HS-5 (cell line): ENCODE data around the gene SLC66A1.

Experiments
- DNase-seq: peaks from one replicate; pipeline ENCODE4 v3.0.0-alpha.2; 2012; ENCODE audit warnings: low read depth

Gene SLC66A1

DNA sequence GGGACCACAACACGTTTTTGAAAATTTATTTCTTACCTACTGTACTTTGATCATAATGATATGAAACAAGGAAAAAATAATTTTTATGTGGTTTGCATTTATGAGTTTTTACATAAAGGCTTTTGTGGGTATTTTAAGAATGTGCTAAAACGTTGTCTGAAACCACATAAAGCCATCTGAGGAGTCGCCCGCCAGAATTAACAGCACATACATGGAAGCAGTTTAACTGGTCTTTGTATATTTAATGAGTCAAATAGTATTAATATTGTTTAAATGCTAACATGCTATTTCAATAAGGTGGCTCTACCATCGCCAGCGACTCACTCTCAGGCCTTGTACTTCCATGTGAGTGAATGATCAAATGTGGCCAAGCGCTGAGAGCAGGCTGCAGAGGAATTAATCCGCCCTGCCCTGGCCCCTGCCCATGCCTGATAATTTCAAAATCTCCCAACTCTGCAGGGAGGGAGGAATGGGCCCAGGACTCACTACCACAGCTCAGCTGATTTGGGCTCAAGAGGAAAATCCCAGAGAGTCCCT is 49.6 kb downstream of the SLC66A1 start:
- no peak for DNase-seq

DNA sequence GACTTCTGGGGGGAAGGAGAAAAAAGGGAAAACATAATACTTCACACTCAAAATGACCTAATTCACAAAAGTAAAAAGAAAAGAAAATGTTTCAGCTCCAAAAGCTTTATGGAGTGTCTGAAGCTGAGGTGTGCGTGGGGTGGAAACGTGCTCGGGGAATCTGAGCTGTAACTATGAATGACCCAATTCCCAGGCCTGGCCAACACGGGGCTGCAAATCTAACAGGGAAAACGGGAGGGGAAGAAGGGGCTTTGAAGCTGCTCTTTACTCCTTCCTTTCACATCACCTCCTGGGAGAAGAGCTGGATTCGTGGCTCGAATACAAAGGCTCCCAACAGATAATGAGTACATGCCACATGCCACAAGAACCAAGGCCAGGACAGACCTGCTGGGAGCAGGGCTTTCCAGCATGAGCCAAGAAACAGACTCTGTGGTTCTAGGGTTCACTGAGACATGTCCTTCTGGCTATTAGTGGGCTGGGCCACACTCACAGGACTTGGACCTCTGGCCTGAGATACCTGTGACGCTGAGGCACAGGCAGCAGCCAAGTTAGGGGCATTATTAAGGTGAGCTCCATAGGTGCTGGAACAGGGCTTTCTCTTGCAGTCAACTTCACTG is 51.5 kb downstream of the SLC66A1 start:
- DNase-seq = no peak

DNA sequence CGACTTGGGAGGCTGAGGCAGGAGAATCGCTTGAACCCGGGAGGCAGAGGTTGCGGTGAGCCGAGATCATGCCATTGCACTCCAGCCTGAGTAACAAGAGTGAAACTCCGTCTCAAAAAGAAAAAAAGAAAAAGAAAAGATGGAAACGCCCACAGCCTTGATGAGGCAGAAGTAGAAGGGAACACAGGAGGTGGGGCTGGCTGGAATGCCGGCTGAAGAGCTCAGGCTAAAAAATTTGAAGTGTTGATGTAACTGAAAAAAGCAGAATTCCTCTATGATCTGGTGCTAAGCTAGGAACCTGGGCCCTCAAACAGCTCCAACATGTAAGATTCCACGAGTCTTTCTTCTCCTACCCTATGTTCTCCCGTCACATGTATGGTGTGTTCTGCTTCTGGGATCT is 53.6 kb downstream of the SLC66A1 start:
- DNase-seq = no peak

DNA sequence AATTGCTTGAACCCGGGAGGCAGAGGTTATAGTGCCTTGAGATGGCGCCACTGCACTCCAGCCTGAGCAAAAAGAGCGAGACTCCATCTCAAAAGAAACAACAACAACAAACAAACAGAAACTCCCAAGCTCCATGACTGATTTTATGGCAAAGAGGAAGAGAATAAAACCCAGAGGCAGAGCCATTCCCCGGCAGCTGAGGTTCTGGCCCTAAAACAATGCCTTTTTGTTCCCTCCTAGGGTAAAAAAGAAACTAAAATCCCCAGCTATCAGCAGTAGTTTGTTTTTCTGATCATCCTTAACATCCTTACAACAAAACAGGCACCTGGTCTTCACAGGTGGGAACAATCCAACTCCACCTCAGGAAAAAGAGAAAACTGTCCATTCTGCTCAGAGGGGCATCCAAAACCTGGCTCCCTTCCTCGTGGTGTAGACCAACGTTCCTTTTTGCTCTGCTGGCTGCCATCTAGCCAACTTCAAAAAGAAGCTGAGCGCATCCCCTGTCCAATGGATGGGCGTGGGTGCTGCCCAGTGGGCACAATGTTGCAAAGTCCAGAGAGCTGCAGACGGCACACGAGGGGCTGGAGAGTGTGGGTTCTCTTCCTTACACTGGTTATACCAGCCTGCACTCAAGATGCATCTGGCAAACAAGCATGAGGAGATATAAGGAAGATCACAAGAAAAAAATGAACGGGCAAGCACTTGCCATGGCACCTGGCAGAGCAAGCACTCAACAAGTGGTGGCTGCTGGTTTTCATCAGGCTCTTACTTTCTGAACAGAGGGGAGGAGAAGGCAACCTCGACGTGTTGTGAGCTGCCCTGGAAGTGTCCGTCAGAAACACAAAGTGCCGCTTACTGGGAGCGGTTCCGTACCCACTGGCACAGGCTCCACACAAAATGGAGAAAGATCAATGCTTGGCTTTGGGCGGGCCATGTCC is 54.7 kb downstream of the SLC66A1 start:
- DNase-seq = no peak

DNA sequence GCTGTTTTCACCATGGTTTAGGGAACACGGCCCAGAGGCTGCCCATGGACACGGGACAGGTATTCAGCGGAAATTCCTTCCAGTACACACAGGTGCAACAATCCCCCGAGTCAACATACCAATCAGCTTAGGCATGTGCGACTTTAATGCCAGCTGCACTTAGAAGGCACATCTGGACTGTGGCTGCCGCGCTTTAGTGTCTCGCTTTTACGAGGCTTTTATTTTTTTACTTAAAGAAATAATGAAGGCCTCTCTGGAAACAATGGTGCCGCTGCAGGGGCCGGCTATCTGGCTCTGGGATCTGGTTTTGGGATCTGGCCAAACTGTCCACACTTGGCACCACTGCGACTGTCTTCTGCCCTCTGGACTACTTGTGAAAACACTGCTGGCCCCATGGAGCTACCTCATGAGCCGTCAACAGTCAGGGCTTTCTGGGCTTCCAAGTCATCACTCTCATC is 55.5 kb downstream of the SLC66A1 start:
- DNase-seq = no peak

DNA sequence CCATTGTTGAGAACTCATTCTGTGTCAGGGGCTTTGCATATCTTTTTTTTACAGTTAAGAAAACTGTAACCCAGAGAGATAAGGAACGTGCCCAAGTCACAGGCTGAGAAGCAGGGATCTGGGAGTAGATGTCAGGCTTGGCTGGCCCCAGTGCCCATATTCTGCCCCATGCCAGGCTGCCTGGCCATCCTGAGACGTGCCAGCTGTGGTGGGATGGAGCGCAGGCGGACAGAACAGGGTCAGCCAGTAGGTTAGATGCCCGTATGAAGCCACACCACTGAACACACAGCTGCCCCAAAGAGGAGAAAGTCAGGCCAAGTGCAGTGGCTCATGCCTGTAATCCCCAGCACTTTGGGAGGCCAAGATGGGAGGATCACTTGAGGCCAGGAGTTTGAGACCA is 55.9 kb downstream of the SLC66A1 start:
- no peak for DNase-seq

DNA sequence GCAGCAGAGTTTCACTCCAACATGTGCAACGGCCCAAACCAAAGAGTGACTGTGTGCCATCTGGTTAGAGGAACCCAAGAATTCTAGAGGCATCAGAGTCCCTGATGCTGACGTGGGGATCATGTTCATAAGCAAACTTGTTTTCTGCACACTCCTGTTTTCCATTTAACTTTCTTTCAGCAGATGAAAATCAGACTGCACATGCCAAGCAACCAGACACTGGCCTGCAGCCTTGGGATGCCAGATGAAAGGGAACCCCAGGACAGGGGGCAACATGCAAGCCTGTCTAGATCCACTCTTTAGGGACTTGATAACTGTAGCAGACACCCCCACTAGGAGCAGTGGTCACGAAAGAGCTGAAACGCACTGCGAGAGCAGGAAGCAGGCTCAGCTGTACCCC is 56.8 kb downstream of the SLC66A1 start:
- DNase-seq = no peak

DNA sequence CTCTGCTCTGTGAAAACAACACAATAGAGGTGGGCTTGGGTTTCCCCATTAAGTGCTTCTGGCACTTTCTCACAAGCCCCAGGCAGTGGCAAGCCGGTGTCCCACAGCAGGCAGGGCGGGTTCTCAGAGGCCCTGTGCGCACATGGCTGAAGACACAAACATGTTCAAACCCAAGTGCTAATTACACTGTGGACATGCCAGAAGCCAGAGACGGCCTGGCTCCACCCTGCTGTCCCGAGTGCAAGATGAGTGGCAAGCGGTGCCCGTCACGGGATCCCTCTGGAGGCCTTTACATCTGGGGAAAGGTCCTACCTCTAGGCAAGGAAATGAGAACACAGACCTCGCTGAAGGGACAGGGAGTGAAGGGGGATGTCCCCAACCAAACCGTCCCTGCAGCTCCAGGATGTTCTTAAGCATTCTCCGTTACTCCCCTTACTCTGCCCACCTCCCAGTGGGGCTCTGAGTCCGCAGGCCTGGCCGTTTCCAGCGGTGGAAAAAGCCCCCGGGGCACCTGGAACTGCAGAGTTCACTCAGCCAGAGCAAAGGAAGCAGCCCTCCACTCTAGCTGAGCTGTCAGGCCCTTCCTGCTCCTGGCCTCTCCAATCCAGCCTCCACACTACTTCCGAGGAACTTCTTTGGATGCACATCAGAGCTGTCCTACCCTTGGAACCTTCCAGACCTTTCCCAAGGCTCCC is 57.4 kb downstream of the SLC66A1 start:
- DNase-seq = no peak

DNA sequence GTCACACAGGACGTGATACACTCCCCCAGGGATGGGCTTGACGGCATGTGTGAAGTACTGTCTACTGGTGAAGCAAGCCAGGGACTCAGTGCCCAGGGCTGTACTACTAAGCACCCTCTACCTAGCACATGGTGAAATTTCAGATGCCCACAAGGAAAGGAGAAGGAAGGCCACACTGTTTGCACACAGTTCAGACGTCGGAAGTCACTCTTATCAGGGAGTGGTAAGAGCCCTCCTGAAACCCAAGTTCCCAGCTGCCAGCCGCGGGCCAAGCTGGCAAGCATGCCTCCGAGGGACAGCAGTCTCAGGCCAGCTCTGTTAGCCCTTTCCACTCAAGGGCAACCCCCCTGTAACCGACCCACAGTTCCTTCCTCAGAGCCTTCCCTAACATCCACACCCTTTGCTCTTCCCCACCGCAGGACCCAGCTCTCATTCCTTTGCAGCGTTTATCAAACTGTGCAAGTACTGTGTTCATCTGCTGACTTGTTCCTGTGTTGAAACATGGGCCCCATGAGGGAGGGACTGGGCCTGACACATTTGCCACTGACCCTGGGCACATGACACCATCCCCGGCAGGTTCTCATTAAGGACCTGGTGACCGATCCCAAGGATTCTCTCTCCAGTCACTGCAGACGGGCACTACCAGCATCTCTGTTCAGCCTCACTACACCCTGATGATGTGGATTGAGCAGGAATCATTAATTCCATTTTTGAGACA is 58.5 kb downstream of the SLC66A1 start:
- no peak for DNase-seq

DNA sequence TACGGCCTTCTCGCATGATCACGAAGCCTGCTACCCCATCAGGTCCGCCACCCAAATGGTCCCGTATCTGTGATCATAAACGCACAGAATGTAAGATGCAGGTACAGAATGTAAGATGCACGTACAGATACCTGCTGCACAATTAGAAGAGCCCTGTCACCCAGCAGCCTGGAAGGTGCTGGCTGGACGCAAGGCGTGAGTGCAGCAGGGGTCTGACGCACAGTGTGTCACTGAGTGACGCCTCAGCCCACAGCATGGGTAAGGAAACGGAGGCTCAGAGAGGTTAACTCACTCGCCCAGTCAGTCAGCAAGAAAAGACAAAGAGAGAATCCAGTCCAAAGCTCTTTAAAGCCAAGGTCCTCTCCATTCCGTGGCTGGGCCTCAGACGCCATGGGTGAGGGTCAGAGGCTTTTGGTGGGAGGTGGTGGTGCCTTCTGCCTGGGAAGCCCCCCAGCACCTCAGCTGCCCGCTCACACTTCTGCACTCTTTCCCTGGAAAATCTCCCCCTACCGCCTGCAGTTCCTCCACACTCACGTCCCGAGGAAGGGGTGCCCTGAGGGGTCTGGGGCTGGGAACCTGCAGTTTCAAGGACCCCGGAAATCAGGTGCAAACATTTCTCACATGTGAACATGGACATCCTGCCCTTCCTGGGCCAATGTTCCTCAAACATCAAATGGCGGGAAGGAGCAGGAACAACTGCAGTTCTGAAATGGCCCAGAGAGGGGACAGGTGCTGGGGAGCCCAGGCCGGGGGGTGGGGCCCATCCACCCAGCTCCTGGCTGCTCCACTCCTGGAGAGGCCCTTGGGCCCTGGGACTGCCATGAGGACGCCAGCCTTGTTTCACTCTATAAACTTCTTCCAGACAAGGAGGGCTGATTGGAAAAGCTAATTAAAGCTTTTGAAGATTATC is 59.4 kb downstream of the SLC66A1 start:
- no peak for DNase-seq

DNA sequence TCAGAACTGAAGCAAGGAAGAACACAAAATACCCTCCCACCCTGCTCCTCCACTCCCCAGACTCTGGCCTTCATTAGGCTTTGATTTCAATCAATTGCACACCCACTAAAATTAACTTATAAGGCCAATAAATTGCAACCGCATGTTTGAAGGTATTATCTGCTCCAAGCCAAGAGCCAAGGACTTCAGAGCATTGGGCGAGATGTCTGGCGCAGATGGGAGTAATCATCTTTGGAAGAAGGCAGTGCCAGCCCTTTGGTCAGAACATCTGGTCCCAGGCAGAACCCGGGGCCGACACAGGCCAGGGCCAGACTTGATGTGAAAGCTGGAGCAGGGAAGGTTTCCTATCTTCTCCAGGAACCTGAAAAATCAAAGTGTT is 60.0 kb downstream of the SLC66A1 start:
- no peak for DNase-seq

DNA sequence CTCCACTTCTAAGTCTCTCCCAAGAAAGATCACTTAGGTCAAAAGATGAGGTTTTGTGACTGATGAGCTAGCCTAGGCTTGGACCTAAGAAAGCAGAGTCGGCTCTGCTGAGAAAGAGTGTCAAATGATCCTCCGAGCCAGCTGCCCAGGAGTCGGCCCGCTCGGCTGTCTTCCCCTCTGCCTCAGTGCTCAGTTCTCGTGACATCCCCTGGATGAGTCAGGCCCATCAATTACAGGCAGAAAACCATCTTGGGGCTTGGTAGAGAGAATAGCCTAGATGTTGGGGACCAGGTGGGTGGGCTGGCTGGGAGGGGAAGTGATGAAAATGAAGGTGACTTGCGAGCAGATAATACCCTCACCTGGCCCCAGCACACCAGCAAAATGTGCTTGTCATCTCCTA is 60.5 kb downstream of the SLC66A1 start:
- DNase-seq = no peak

DNA sequence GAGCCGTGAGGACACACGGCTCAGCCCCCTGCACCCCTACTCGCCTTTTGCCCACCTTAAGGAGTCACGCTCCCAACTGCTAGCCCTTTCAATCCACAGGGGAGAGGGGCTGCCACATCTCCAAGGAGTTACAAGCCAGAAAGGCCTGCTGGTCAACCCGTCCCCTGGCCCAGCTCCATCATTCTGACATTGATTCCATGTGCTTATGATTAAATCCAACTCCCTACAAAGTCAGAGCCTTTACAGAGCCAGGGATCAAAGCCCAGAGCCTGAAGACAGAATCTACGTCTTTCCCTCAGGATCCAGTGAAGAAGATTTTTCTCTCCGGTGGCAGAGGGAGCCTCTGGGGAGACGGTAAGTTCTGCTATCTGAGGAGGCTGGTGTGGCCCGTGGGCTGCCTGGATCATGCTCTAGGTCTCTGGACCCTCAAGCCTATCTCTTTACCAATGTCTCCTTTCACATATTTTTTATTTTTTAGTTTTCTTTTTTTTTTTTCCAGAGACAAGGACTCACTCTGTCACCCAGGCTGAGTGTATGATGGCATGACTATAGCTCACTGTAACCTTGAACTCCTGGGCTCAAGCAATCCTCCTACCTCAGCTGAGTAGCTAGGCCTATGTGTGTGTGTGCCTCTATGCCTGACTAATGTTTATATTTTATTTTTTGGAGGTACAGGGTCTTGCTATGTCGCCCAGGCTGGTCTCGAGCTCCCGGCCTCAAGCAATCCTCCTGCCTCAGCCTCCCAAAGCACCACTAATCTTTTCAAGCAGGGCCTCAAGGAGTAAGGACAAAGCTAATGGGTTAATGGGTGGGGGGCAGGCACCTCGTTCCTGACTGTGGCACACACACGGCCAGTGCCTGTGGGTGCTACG is 61.3 kb downstream of the SLC66A1 start:
- DNase-seq = no peak

DNA sequence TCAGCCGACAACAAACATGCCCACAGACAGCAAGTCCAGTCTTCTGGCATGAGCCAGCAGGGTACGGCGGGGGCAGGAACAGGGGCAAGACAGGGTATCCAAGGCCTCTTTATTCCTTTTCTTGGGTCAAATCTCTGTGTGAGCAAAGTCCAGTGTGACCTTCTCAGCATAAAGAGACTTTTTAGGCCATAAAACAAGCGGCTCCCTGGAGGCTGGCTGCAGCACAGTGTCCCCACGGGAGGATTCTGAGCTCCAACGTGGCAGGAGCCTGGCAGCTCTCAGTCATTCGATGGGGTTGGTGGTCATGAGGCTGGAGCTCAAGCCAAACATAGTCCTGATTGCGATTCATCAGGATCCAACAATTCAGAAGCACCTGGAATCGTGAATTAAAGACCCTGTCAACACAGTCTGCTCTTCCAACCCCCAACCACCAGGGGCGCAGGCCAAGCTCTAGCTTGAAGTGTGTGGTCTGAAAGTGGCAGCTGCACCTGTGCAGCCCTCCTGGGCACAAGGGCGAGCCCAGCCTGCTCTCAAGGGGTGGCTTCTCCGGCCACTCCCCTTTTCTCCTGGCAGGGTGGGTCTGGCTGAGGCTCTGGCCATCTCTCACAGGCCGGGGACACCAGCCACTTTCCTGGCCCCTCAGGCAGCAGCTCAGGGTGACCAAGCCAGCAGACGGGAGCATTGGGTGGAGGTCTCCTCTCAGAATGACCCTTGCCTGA is 62.1 kb downstream of the SLC66A1 start:
- DNase-seq = no peak

DNA sequence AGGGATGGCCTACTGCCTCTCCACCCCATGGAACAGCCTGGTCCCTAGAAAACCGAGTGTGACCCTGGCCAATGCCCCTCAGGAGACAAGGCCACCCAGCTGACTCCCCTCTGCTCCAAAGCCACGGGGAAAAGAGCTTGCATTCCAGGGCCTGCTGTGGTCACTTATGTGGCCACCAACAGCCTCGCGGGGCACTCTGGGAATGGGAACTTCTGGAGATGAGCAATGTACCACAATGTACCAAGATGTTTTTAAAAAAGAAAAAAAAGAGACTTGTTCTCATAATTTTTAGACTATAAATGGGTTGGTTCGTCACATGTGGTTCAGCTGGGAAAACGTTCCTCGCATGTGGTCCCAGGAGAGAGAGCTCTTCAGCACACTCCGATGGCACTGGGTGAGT is 62.8 kb downstream of the SLC66A1 start:
- no peak for DNase-seq

DNA sequence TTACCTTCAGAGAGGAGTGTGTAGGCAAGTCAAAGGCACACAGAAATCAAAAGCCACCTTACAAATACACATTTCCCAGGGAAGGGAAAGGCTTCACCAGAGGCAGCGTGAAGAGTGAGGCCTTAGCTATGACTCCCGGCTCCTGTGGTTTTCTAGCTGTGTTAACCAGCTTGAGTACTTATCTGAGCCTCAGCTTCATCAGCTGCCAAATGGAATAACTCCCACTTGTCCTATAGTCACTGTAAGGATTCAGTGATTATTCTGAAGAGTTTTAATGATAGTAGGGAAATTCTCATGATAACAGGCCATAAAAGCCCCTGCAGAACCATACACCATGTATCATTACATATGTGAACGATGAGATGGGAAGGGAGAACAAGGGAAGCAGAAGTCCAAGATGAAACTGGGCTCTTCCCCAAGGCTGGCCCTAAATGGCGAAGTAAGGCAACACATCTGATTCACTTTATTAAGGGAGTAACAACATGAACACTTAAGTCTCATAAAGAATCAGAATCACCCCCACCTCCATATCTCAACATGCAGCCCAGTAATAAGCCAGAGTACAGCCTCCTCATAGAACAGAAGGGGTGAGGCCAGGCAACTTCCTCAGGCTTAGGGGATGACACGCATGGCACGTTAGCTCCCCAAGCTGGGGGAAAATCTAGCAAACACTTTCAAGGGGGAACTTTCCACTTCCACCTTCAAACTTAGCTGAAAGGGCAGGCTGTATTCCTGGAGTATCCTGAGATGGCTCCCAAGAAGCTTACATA is 63.7 kb downstream of the SLC66A1 start:
- DNase-seq = no peak

DNA sequence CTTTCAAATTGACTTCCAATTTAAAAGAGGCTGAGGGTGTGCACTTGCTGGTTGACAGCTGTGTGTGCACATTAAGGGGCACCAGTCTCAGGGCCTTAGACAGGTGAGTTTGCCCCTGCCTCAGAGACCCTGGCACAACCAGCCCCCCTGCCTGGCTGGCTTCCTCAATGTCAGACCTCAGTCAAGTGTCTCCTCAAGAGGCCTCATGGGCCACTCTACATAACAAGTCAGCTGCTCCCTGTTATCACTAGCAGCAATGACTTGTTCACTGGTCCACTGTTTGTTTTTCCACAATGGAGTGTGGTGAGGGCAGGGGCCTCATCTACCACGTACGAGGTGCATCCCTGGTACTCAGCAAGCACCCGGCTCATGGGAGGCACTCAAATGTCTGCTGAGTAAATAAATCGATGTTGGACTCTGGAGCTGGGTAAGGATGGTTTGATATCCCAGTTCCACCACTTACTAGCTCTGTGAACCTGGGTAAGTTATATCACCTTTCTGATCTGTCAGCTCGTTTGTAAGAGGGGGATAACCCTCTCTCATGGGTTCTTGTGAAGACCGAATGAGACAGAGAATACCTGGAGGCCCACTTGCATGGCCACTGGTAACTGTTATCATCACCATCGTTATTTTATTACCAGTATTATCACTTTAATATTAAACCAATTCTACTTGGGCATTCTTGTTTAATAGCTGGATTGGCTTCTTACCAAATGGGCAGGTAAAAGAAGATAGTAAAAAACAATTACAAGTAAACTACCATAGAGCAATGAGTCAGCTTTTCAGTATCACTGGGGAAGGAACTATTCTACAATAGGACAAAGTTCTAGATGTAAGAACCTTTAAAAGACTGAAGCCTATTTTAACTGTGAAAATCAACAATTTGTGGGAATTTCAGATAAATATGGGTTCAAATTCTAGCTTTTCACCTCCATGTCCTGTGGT is 64.6 kb downstream of the SLC66A1 start:
- no peak for DNase-seq
